ENCODE measurements around the gene DLK1. TPM values are rescaled to one million over a fixed set of nuclear protein-coding genes. Genes with fewer than 3 reads are reported as not detected.

The DLK1 gene
- total RNA-seq, 1 experiment from 2014 or later, result 0.69 TPM

DNA sequence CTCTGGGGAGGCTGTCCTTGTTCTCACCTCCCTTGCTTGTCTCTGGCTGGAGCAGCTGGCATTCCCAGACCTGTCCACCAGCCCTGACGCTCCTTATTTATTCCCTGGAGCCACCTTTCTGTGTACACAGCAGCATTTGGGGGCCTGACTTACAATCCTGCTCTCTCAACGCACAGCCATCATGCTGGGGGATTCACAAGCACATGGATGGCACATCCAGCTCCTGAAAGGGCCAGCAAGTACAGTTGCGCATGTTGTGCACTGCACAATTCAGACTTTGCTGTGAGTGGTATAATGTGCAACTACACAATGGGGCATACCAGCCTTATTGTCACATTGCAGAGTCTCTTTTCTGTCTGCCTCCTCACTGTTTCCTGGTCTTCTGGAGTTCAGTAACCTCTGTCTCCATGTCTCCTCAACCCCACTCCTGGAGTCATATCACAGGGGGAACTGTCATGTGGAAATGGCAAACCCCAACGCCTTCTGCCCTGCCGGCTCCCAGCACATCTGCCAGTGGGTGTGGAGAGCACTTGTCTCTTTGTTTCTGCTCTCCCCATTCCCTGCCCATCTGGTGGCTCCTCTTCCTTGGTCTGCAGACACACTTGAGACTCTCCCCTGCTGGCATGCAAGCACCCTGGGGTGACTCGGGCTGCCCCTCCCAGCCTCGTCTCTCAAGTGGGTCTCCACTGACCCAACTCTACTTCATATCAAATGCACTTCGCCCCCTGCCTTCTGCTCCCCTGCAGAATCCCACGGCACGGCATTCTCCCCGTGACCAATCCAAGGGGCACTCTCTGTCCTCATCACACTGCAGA lies 58.0 kb downstream of the DLK1 start:
- Histone ChIP-seq H3K27ac (ENCODE audit: low read length) (no peak overlapping the region), H3K36me3 (ENCODE audit: control insufficient read depth, insufficient read depth, low read length) (no peaks in the 10 kb centered on the region), H3K9me3 (ENCODE audit: control insufficient read depth, insufficient read depth, low read depth, low read length) (no peaks in the 10 kb centered on the region), H3K4me3 (ENCODE audit: low read depth in 2 of 2, low read length in 2 of 2) (no peak overlapping the region), H3K27me3 (ENCODE audit: control insufficient read depth, insufficient read depth, low read length) (no peaks in the 10 kb centered on the region), H3K4me1 (ENCODE audit: control insufficient read depth, insufficient read depth, low read length) (no peaks in the 10 kb centered on the region)
- ATAC-seq (no peak), DNase-seq (ENCODE audit: low read depth, low spot score) (no peak)
- BruUV-seq (replicated peaks), result no TSS peak
- TF ChIP-seq, protein P1, sequence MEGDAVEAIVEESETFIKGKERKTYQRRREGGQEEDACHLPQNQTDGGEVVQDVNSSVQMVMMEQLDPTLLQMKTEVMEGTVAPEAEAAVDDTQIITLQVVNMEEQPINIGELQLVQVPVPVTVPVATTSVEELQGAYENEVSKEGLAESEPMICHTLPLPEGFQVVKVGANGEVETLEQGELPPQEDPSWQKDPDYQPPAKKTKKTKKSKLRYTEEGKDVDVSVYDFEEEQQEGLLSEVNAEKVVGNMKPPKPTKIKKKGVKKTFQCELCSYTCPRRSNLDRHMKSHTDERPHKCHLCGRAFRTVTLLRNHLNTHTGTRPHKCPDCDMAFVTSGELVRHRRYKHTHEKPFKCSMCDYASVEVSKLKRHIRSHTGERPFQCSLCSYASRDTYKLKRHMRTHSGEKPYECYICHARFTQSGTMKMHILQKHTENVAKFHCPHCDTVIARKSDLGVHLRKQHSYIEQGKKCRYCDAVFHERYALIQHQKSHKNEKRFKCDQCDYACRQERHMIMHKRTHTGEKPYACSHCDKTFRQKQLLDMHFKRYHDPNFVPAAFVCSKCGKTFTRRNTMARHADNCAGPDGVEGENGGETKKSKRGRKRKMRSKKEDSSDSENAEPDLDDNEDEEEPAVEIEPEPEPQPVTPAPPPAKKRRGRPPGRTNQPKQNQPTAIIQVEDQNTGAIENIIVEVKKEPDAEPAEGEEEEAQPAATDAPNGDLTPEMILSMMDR (IDR thresholded peaks at IDR 0.05), result no peak
- TF ChIP-seq POLR2AphosphoS5 (IDR thresholded peaks at IDR 0.05; ENCODE audit: low read depth, low read length) (no peak), TCF7L2 (IDR thresholded peaks at IDR 0.05; ENCODE audit: low read depth, low read length) (no peak), SIN3A (IDR thresholded peaks at IDR 0.05; ENCODE audit: borderline replicate concordance, insufficient read depth, low read depth, low read length) (no peak)
- TF ChIP-seq, protein P2, sequence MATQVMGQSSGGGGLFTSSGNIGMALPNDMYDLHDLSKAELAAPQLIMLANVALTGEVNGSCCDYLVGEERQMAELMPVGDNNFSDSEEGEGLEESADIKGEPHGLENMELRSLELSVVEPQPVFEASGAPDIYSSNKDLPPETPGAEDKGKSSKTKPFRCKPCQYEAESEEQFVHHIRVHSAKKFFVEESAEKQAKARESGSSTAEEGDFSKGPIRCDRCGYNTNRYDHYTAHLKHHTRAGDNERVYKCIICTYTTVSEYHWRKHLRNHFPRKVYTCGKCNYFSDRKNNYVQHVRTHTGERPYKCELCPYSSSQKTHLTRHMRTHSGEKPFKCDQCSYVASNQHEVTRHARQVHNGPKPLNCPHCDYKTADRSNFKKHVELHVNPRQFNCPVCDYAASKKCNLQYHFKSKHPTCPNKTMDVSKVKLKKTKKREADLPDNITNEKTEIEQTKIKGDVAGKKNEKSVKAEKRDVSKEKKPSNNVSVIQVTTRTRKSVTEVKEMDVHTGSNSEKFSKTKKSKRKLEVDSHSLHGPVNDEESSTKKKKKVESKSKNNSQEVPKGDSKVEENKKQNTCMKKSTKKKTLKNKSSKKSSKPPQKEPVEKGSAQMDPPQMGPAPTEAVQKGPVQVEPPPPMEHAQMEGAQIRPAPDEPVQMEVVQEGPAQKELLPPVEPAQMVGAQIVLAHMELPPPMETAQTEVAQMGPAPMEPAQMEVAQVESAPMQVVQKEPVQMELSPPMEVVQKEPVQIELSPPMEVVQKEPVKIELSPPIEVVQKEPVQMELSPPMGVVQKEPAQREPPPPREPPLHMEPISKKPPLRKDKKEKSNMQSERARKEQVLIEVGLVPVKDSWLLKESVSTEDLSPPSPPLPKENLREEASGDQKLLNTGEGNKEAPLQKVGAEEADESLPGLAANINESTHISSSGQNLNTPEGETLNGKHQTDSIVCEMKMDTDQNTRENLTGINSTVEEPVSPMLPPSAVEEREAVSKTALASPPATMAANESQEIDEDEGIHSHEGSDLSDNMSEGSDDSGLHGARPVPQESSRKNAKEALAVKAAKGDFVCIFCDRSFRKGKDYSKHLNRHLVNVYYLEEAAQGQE (IDR thresholded peaks at IDR 0.05; ENCODE audit: insufficient read depth in 1 of 2, low read depth in 2 of 2, low read length in 1 of 2), result no peak
- CTCF ChIA-PET, result no interaction called here
- in situ Hi-C loops (cut with HindIII; ENCODE audit: low pct_unique_long_range_greater_than_20kb, low sequenced_read_pairs) (no loop called here), intact Hi-C loops (cut with micrococcal nuclease; ENCODE audit: unreplicated experiment) (no loop called here)
- POLR2A ChIA-PET, result no interaction called here

DNA sequence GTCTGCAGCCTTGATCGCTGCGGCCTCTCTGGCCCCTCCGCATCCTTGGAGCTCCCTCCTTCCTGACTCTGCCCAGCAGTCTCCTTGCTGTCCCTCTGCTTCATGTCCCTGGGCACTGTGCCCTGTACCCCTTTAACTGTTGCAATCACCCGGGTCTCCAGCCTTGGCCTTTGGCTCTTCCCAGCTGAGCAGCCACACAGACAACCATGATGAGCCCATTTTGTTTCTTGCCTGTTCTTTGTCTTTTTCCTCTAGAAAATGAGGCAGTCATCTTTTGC lies 58.6 kb downstream of the DLK1 start:
- Histone ChIP-seq H3K4me3 (ENCODE audit: low read depth in 2 of 2, low read length in 2 of 2) (no peak overlapping the region), H3K27me3 (ENCODE audit: control insufficient read depth, insufficient read depth, low read length) (no peaks in the 10 kb centered on the region), H3K36me3 (ENCODE audit: control insufficient read depth, insufficient read depth, low read length) (no peaks in the 10 kb centered on the region), H3K4me1 (ENCODE audit: control insufficient read depth, insufficient read depth, low read length) (no peaks in the 10 kb centered on the region), H3K9me3 (ENCODE audit: control insufficient read depth, insufficient read depth, low read depth, low read length) (no peaks in the 10 kb centered on the region), H3K27ac (ENCODE audit: low read length) (no peak overlapping the region)
- DNase-seq (ENCODE audit: low read depth, low spot score) (no peak), ATAC-seq (no peak)
- intact Hi-C loops (cut with micrococcal nuclease; ENCODE audit: unreplicated experiment) (no loop called here), in situ Hi-C loops (cut with HindIII; ENCODE audit: low pct_unique_long_range_greater_than_20kb, low sequenced_read_pairs) (no loop called here)
- BruUV-seq (replicated peaks), result no TSS peak
- TF ChIP-seq, protein P2 (IDR thresholded peaks at IDR 0.05; ENCODE audit: insufficient read depth in 1 of 2, low read depth in 2 of 2, low read length in 1 of 2), result no peak
- TF ChIP-seq, protein P1 (IDR thresholded peaks at IDR 0.05), result no peak
- TF ChIP-seq SIN3A (IDR thresholded peaks at IDR 0.05; ENCODE audit: borderline replicate concordance, insufficient read depth, low read depth, low read length) (no peak), POLR2AphosphoS5 (IDR thresholded peaks at IDR 0.05; ENCODE audit: low read depth, low read length) (no peak), TCF7L2 (IDR thresholded peaks at IDR 0.05; ENCODE audit: low read depth, low read length) (no peak)
- ChIA-PET POLR2A (no interaction called here), CTCF (no interaction called here)

Data from Panc1 (cell line).